Cerebellar nuclear complex (tissue), 1 donor: ENCODE results near the gene GPR33.
"Not testable (repeated sequence)": the region's sequence is repeated elsewhere in the genome, so short reads cannot be mapped to it uniquely, and the experiment has no call there.

Experiments
- DNase-seq, 2 experiments: peaks; one replicate each; lab custom pipeline; 2025; lab: John Stamatoyannopoulos, UW

Gene GPR33, protein sequence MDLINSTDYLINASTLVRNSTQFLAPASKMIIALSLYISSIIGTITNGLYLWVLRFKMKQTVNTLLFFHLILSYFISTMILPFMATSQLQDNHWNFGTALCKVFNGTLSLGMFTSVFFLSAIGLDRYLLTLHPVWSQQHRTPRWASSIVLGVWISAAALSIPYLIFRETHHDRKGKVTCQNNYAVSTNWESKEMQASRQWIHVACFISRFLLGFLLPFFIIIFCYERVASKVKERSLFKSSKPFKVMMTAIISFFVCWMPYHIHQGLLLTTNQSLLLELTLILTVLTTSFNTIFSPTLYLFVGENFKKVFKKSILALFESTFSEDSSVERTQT

DNA sequence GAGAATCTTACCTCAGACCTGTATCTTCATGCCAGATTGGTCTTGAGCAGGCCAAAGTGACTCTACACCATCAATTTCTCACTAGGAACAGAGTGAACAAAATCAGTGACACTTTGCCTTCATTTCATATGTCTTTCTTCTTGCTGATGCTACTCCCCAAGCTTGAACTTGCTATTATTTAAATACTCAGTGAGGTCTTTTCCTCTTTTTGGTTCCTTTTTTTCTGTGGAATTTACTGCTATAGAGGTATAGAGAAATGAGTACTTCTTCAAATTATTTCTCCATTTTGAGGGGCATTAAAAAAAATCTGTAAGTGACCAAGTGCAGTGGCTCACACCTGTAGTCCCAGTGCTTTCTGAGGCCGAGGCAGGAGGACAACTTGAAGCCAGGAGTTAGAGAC is at the start of gene GPR33:
GPR33 (minus strand) TSS at position 154 of the 400 bp plus-strand sequence. CDS start 4,074 bp downstream, outside the sequence.
- DNase-seq, result no peak

DNA sequence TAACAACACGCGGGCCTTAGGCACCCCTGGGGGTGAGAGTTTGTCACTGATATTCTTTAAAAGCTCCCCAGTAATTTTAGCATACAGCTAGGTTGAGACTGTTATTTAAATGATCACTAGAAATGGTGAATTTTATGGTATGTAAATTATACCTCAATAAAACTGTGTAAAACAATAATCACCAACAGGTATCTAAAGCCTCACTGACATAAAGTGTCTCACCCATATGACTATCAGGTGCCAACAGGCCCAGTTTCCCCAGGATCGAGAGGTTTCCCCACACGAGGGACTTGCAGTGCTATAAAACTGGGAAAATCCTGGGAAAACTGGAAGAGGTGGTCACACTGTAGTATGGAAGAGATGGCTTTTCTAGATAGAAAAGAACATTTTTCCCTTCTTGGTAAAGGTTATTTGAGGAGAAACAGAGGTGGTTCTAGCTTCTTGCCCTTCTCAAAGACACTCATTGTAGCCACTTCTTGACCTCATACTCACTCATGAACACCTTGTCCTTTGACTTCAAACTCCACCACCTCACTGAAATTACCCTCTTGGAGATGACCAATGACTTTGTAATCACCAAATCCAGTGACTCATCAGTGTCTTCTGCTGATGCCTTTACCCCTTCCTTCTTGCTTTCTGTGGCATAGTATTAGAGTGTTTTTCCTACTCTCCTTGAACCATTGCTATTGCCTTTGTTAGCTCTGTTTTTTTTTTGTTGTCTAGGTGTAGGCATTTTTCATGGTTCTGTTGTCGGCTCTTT is 48.5 kb upstream of the GPR33 start:
- DNase-seq, result no peak

DNA sequence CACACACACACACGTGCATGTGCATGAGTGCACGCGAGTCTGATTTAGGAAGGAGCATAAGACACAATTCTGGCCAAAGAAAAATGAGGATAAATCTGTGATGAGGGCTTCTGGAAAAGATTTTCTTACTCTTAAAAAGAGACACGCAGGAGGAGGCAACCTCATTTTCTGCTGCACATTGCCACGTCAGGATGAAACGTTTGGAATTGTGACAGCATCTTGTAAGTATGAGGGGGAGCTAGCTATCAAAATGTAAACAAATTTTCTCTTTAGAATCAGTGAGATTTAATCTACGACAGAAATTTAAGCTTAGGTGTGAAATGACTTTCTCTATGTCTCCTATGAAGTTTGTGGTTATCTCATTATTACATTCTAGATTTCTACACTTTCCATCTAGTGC is 42.3 kb upstream of the GPR33 start:
- DNase-seq, result no peak

DNA sequence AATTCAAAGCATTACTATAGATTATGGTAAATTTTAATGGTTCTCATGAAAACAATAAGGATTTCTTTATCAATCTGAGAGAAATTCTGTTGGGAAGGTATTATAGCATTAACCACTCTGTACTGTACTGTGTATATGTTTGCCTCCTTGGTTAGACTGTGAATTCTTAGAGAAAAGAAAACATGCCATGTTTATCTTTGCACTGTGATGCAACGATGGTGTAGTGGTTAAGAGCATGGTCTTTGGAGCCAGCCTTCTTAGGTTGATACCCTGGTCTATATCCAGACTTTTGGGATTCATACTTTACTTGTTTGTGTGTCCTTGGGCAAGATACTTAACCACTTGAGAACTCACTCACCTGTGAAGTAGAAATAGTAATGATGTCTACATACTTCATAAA is 41.2 kb upstream of the GPR33 start:
- DNase-seq, result no peak

DNA sequence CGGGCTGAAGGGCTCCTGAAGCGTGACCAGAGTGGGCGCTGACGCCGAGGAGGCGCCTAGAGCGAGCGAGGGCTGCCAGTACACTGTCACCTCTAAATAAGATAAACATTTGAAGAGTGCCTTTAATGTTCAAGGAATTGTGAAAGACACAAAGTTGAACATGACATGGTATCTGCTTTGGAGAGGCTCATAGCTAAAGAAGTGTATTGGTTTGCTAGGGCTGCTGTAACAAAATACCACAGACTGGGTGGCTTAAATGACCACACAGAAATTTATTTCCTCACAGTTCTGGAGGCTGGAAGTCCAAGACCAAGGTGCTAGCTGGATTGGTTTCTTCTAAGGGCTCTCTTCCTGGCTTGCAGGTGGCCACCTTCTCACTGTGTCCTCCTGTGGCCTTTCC is 39.7 kb upstream of the GPR33 start:
- DNase-seq, result no peak

DNA sequence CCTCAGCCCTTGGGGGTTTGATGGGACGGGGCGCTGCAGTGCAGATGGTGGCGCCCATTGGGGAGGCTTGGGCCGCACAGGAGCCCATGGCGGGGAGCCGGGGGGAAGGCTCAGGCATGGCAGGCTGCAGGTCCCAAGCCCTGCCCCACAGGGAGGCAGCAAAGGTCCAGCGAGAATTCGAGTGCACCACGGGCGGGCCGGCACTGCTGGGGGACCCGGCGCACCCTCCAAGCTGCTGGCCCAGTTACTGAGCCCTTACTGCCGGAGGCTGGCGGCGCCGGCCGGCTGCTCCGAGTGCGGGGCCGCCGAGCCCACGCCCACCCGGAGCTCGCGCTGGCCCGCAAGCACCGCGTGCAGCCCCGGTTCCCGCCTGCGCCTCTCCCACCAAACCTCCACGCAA is 39.2 kb upstream of the GPR33 start:
- DNase-seq, result no peak

DNA sequence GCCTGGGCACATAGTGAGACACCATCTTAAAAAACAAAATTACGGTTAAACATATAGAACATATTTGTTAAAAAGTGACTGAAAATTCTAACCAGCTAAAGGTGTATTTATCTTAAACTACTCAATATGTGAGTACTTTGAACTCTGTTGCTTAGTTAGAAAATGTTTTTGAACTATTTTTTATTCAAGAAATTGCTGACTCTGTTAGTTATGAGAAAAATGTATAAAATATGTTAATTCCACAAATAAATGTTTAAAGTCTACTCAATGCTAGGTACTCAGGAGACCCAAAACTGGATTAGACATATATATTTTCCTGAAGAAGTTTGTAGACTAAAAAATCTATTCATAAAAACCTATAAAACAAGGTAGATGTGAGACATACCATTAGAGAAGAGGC is 23.0 kb upstream of the GPR33 start:
- DNase-seq, result no peak

DNA sequence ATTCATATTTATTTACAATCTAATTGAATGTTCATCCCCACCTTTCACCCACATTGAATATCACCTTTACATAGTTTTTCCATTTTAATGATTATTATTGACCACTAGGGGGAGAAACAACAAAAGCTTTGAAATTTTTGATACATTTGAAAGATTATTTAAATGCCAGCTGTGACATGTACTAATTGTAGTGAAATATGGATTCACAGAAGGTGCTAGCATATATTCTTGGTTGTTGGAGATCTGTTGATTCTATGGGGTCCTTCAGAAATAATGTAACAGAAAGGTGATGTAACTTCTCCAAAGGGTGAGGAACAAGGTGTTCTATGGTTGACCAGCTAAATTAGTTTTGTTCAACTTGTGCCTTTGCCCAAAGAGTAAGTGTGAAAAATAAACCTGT is 22.4 kb upstream of the GPR33 start:
- DNase-seq, result no peak

DNA sequence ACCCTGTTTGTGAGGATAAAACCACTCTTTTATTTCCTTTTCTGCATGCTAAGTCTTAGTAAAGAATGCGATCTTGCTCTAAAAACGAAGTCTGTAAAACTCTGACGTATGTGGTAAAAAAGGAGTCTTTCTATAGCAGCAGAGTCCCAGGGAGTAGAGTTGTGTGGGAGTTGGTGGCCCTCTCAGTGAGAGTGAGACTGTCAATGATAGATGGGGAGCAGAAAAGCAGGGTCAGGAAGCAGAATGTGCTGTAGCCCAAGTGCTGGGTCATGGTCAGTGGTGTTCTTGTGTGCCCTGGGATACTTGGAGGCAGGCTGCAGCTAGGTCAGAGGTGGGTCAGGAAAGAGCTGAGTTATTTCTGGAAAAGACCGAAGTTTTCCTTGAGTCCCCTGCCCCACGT is 20.3 kb upstream of the GPR33 start:
- DNase-seq, result no peak

DNA sequence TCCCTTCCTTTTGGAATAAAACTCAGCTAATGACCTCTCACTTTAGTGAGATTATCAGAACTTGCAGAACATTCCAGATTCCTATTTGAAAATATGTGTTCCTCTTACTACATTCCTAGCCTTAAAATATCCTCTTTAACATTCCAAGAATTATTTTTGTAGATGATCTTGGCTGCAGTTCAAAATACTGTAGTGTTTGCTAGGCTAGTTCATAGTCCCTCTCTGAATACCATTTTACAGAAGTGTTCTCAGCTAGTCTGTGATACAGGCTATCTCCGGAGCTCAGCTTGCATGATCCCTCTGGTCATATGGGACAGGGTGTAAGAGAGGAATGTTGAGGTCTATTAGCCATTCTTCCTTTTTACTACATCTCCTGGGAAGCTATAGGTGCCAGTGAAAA is 17.6 kb upstream of the GPR33 start:
- DNase-seq, result no peak

DNA sequence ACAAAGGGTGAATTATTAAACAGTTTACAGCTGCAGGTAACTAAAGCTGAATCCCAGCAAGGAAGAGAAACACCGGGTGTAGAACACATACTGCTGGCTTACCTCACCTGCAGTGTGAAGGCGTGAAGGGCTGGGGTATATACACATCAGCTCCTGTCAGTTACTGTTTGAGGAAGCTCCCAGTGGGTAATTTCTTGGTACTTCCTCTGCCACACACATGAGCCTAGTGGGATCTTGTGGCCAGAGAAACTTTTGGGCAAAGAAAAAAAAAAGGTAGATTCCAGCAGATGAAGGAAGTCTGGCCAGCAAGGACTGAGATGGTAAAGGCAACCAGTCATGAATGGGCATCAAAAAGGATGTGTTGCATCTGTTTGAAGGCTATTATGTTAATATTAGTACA is 14.0 kb upstream of the GPR33 start:
- DNase-seq, result no peak

DNA sequence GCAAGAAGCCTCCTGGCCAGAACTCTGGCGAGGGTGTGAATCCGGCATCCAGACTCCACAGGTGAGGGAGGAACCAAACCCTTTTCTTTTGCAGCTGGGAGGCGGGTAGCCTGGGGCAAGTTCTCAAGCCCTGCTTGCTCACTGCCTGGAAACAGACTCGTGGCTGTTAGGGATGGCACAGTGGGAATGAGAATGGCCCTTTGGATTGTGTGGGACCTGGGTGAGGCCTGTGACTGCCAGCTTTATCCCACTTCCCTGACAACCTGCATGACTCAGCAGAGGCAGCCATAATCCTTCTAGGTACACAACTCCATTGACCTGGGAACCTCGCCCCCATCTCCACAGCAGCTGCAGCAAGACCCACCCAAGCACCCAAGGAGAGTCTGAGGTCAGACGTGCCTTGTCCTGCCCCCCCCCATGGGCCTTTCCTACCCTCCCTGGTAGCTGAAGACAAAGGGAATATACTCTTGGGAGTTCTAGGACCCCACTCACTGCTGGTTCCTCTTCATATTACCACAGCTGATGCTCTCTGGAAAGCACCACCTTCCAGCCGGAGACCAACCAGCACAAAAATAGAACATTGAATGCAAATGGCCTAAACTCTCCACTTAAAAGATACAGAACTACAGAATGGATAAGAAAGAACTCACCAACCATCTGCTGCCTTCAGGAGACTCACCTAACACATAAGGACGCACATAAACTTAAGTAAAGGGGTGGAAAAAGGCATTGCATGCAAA is 5.1 kb upstream of the GPR33 start:
- DNase-seq, result no peak

DNA sequence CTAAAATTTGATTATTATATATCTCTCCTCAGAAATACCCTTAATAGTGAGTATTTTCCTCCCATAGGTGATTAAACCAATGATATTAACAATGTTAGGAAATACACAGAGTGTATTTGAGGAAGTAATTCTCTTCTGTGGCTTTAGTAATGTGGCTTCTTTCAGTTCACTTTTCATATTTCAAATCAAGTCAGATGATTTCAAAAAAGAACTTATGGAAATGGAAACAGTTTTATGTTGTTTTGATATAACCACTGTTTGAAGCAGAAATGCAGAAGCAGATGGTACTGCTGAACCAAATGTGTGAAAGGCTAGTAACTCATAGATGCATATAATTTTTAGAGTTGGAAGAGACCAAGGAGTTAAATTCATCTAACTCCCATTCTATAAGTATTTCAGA is 1.9 kb upstream of the GPR33 start:
- DNase-seq, result no peak

DNA sequence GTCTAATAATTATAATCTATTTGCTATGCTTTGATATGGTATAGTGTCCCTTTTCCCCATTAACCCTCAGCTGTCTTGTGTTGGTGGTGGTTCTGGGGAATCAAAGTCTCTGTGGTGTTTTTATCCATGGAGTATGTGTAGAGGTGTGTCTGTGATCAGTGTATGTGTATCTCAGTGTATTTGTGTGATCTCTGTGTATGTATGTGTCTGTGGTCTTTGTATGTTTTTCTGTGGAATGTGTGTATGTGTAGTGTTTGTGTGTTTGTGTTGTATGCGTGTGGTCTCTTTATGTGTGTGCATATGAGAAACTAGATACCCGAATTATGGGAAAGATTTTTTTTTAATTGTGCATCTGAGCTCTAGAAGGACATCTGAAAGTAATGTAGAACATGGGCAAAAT is 1.1 kb downstream of the GPR33 start:
- no peak for DNase-seq

DNA sequence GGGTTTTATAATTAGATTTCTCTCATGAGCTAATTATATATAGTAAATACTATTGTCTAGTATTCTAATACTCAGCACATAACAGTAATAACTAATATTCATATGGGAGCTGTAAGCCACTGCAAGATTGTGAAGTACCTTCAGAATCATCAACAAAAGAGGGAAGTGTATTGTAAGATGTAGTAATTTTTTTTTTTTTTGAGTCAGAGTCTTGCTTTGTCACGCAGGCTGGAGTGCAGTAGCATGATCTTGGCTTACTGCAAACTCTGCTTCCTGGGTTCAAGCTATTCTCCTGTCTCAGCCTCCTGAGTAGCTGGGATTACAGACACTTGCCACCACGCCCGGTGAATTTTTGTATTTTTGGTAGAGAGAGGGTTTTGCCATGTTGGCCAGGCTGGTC is 3.1 kb downstream of the GPR33 start:
- DNase-seq, result no peak

DNA sequence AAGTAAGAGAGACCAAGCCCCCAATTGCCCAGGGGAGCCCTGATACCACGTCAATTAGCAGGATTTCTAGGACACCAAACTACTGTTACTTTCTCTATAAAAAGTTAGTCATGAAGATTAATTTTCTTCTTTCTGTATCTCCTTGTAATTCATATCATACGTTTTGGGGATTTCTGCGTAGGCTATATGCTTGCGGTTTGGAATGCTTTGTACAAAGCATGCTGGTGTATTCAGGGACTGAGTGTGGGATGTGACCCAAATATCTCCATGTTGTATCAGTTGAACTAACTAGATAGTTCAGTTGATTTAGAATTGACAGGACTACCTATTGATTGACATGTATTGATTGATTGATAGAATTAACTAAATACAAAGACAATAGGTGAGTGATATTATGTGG is 7.7 kb downstream of the GPR33 start:
- DNase-seq, result no peak

DNA sequence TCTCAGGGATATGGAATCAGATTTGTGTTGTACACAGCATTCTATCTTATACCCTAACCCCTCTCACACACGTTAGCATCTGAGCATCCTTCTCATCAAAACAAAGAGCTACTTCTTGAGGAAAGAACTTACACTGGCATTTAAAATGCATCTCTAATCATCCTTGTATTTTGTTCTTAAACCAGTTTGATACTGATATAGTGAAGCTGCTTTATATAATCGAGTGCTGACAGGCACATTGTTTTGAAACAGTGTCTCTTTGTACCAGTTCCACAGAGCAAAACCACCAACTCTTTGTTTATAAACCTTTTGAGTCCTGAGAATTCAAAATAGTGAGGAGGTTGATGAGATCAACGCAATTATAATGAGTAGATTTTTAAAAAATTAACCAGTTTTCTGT is 8.8 kb downstream of the GPR33 start:
- DNase-seq, result no peak

DNA sequence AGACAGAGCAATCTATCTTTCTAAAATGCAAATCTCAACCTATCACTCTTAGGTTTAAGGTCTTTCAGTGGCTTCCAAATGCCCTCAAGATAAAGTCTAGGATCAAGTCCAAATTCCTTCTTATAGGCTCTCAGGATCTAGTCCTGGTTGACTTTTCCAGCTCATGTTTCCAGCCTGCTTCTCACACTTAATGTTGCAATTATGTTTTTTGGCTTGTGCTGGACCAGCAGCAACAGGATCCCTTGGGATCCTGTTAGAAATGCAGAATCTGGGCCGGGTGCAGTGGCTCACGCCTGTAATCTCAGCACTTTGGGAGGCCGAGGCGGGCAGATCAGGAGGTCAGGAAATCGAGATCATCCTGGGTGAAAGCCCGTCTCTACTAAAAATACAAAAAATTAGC is 10.6 kb downstream of the GPR33 start:
- DNase-seq, result no peak

DNA sequence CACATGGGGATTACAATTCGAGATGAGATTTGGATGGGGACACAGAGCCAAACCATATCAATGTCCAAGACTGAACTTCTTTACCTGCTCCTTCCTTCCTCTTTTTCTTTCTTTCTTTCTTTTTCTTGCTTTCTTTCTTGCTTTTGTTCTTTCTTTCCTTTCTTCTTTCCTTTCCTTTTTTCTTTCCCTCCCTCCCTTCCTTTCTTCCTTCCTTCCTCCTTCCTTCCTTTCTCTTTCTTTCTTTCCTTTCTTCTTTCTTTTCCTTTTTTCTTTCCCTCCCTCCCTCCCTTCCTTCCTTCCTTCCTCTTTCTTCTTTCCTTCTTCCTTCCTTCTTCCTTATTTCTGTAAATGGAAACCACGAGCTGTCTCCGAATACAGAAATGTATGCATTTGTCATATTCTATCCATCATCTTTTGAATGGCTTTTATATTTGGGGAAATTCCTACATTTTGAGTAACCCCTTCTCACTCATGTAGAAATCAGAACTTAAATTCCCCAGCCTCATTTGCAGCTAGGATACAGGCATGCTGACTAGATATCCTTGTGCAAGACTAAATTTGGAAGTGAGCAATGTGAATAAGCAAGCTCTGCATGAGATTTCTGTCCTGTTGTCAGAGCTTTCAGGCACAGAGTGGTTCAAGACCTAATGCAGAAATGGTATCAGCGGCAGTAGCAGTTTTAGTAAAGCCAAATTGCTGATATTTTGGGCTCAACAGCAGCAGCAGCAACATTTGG is 11.5 kb downstream of the GPR33 start:
- no peak for DNase-seq

DNA sequence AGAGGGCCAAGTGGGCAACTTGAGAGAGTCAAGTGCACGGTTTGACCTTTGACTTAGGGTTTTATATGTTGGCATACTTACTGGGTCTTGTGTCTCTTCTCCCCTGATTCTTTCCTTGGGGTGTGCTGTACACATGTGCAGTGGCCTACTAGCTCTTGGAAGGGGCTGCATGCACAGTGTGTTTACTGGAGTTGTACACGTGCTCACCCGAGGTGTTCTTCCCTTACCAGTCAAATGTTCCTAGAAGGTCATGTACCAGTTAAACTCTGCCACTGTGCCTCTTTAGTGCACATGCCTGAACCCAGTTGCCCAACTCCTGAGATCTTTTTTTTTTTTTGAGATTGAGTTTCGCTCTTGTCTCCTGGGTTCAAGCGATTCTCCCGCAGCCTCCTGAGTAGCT is 21.3 kb downstream of the GPR33 start:
- no peak for DNase-seq

DNA sequence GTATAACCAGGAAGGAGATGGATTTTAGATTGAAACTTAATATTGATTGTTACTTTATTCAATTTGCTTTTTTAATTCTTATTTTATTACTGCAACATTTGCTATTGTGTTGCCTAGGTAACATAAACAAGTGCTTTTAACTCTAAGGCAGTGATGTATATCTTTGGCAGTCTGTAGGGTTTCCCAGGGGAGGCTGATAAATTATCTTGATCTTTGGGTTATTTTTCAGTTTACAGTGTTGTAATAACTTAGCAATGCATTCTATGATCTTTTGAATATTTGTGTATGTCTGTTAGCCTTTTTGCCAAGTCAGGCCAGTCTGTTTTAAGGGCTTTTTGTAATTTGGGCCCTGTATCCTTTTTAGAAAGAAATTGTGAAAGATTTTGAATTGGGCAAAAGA is 22.7 kb downstream of the GPR33 start:
- DNase-seq, result no peak

DNA sequence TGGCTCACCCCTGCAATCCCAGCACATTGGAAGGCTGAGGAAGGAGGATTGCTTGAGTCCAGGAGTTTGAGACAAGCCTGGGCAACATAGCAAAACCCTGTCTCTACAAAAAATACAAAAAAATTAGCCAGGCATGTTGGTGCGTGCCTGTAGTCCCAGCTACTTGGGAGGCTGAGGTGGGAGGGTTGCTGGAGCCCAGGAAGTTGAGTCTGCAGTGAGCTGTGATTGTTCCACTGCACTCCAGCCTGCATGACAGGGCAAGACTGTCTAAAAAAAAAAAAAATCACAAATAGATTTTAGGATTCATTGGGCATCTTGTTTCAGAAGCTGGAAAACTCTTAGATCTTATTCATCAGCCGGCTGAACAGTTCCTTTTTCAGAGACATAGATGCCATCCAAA is 25.4 kb downstream of the GPR33 start:
- DNase-seq, result not testable (repeated sequence)
